ENCODE data around the gene PSEN2.
"Not testable (repeated sequence)": the region's sequence is repeated elsewhere in the genome, so short reads cannot be mapped to it uniquely, and the experiment has no call there.

PSEN2 gene

DNA sequence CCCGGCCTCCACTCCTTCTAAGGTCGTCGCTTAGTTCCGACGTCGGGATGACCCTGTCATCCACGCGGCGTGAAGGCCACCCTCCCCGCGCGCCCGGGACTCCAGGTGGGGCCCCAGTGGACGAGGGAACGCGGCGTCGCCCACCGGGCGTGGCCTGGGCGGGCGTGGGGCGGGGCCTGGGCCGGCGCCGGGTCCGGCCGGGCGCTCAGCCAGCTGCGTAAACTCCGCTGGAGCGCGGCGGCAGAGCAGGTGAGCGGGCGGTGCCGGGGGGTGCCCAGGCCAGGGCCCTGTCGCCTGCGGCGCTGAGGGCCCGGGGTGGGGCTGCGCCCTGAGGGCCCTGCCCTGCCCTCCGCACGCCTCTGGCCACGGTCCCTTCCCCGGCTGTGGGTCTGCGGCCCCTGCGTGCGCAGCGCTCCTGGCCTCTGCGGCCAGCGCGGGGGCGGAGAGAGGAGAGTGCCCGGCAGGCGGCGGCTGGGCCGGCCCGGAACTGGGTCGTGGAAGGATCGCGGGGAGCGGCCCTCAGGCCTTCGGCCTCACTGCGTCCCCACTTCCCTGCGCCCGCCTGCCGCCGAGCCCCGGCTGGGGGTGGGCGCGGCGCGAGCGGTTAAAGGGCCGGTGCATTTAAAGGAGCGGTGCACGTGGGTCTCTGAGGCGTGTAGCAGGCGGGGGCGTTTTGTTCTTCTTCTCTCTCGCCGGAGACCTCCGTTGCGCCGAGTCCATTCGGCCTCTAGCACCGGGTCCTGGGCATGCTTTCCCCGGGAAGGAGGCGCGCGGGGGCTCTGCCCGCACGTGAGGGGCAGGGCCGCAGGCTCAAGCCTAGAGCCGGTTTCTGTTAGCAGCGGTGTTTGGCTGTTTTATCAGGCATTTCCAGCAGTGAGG lies at the start of gene PSEN2:
Gene PSEN2 (plus strand): TSS at position 216 of the 879 bp plus-strand sequence. CDS start 11,292 bp downstream, outside the sequence.
- peak; percentile 66 for DNase-seq

DNA sequence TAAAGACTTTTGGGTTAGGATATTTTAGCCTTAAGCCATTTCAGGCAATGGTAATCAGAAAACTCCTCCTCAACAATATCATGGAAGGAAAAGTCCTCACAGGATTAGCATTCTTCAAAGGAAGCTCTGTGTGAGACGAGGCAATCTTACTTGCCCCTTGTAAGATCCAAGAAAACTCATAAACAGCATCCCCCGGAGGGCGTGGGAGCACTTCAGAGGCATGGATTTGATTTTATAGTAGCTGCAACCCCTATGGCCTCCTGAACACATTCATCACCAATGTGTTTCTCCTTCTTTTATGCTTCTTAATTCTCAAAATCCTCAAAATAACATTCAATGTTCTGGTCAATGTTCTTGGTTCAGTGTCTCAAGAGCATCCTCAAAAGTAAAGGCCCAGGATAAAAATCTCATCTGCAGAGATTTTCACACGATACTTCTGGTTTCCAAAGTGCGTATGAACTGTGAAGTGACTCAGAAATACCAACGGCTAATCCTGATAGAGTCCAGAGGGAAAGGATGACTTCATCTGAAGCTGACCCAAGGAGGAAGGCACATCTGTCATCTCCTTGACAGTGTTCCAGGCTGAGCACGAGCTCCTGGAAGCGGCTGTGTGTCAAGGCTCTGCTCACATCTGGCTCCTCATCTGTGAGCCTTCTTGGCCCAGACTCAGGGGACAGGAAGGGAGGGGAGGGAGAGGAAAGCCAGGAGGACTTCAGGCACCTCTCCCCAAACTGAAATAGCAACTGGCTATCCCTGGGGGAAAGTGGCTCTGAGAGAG lies 49.3 kb upstream of the PSEN2 start:
- DNase-seq = peak; percentile 89

DNA sequence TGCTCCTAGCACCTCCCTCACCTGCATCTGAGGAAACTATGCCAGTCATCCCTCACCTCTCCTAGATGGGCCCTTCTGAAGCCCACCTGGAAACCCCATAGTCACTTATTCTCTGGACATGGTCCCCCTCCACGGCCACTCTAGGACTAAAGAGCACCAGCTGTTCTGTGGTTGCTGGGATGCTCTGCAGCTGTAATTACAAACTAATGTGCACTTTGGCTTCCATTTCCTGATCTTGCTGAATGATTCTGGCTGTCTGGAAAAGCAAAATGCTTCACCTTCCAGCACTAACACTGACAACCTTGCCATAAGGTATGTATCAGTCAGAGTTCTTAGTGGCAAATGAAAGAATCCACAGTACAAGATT lies 48.7 kb upstream of the PSEN2 start:
- DNase-seq = no peak

DNA sequence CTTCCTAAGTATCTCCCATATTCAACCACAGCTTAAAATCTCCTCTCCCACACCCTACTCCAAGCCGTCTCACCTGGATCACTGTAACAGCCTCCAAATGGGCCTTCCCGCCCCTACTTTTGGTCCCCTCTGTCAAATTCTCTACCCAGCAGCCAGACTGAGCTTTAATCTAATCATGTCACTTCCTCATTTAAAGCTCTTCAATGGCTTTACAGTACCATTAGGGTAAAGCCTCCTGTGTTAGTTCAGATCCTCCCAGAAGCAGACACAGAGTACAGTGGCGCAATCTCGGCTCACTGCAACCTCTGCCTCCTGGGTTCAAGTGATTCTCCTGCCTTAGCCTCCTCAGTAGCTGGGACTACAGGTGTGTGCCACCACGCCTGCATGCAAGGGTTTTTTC lies 46.8 kb upstream of the PSEN2 start:
- no peak for DNase-seq

DNA sequence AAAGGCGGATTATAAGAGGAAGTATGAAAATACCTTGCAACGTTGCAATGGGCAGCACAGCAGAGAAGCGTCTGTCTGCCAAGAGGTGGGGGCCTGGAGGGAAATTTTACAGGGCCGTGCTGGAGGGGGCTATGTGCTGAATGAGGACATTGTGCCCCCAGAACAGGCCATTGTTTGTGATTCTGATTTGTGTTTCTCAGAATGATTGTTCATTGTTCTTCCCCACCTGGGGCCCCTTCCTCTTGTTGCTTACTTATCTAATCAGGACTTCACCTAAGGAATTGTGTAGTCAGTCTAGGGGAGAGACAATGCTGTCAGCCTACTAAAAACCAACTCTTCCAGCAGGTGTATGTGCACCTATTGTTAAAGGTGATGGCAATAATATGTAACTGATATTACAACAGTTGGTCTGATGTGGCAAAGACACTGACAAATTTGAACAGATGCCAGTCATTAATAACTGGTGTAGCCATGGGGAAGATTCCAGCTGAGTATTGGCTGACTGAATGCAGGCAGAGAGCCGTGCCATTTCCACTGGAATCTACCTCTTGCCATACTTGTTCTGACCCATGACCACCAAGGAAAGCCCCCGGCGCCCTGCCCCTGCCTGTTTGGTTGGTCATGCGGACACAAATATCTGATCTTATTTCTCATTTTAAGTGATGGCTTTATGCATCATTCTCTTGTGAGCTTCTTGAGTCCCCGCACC lies 45.2 kb upstream of the PSEN2 start:
- no peak for DNase-seq

DNA sequence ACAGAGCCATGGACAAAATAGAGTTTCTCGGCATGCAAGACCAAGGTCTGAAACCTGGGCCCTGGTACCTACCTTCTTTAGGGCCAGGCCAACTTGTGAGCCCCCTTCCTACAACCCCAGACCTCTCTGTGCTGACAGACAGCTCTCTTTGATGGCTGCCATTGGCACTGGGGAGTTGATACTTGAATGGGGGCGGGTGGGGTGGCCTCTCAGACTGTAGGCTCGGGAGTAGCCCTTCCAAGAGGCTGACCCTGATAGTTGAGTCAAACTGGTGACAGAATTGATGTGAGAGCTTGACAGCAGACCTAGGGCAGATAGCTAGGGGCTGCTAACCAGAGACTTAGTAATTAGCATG lies 44.7 kb upstream of the PSEN2 start:
- DNase-seq = no peak

DNA sequence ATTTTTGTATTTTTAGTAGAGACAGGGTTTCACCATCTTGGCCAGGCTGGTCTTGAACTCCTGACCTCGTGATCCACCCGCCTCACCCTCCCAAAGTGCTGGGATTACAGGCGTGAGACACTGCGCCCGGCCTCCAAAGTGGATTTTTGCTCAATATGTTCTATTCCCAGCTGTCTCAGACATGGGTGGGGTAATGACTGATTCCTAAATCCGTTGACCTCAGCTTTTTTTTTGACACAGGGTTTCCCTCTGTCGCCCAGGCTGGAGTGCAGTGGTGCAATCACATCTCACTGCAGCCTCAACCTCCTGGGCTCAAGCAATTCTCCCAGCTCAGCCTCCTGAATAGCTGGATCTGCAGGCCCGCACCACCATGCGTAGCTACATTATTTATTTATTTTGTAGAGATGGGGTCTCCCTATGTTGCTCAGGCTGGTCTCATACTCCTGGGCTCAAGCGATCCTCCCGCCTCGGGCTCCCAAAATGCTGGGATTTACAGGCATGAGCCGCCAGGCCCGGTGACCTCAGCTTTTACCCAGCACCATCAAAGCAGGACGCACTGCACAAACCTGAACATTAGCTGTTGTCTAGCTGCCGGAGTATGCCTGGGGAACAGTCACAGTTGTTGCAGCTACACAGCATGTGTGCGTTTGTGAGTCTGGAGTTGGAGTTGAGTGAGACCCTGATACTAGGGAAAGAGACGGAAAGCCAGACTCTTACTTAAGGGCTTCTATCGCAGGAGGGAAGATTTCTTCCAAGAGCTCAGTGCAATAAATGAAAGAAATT lies 43.7 kb upstream of the PSEN2 start:
- DNase-seq = no peak

DNA sequence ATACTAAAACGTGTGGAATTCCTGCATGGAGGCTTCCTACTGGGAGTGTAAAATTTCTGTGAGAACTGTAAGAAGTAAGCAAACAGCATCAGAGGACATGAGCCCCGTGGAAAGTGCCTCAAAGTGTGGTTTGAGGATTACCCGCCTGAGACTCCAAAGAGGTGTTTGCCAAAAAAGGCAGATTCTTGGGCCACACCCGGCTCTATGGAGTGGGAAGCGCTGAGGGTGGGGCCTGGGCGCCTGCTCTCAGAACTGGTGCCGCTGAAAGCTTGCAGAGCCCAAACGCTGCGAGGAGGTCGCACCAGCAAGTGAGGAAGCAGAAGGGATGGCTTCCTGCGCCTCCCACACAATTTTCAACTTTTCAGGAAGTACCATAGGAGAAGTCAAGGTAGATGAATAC lies 43.0 kb upstream of the PSEN2 start:
- peak; percentile 79 for DNase-seq

DNA sequence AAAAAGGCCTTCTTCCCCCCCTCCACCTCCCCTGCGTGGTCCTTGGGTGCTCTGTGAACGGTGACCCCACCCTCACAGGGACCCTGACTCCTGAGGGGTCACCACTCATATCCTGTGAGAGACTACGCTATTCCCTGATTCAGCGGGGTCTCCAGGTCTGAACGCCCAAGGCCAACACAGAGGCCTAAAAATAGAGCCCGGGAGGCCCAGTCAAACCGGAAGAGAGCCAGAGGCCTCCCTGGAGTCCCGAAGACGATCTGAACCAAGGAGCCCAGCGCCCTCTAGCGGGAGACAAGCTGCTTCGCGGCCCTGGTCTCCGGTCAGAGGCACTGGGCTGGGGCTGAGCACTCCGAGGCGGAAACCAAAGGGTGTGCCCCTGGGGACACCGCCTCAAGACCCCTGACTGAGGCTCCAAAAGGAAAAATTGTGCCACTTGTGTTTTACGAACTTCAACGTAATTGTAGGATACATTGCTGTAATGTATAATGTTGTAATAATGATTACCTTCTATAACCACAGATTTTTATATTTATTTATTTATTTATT lies 42.4 kb upstream of the PSEN2 start:
- DNase-seq = peak; percentile 94

DNA sequence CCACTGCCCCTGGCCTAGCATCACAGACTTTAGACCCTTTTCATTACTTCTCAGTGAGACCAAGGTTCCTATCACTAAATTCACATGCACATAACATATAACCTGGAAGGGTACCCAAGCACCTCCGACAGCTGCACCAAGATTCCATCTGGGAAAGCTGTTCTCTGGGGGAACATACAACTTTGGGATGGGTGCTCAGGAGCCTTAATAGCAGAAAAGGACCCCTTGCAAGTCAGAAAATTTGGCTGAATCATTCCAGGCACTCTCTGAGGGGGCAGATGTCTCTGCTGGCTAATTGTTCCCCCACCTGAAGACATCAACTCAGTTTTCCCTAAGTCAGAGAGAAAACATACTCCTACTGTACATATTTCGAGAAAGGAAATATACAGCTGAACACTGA lies 41.3 kb upstream of the PSEN2 start:
- no peak for DNase-seq

DNA sequence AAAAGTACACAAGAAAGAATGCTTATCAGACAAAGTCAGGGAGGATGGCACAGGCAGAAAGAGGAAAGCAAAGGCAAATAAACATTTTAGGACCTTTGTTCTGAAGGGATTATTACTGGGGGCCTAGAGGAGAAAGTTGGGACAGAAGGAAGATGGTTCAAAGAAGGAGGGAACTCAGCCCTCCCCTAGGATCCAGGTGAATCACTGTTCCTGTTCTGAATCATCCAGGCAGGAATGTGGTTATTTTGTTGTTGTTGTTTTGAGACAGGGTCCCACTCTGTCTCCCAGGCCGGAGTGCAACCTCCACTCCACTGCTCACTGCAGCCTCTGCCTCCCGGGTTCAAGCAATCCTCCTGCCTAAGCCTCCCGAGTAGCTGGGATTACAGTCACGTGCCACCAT lies 38.5 kb upstream of the PSEN2 start:
- DNase-seq = no peak

DNA sequence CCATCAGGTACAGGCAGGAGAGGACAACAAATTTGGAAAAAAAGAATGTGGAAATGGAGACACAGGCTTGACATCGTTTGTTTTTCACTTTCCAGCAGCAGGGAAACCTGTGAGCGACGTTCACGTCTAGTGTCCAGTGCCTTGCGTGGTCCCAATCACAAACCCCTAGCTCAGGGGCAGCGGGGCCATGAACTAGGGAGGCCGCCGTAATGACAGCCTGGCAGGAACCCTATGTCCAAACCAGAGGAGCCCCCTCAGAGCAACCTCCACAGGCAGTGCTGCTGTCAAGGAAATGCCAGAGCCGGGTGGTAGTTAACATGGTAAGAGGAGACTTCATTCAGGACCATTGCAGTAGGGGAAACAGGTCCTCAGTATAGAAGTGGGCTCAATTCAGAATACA lies 37.8 kb upstream of the PSEN2 start:
- no peak for DNase-seq

DNA sequence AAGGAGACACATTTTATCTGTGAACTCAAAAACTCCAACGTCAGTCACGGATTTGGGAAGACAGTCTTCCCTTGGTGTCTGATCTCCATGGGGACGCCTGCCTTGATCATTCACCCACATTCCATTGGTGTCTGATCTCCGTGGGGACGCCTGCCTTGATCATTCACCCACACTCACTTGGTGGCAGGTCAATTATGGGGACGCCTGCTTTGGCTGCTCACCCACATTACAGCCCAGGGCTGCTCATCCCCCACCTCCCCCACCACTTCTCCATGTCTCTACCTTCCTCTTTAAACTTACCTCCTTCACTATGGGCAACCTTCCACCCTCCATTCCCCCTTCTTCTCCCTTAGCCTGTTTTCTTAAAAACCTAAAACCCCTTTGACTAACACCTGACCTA lies 36.2 kb upstream of the PSEN2 start:
- not testable (repeated sequence) for DNase-seq

DNA sequence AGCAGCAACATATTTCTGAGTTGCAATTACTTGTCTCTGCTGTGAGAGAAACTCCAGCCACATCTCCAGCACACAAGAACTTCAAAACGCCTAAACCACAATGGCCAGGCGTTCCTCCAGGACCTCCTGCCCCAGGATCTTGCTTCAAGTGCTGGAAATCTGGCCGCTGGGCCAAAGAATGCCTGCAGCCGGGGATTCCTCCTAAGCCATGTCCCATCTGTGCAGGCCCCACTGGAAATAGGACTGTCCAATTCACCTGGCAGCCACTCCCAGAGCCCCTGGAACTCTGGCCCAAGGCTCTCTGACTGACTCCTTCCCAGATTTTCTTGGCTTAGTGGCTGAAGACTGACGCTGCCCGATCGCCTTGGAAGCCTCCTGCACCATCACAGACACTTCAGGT lies 35.0 kb upstream of the PSEN2 start:
- not testable (repeated sequence) for DNase-seq

DNA sequence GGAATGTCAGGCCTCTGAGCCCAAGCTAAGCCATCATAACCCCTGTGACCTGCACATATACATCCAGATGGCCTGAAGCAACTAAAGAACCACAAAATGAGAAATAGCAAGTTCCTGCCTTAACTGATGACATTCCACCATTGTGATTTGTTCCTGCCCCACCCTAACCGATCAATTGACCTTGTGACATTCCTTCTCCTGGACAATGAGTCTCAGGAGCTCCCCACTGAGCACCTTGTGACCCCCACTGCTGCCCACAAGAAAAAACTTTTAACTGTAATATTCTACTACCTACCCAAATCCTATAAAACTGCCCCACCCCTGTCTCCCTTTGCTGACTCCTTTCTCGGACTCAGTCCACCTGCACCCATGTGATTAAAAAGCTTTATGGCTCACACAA lies 32.5 kb upstream of the PSEN2 start:
- DNase-seq = not testable (repeated sequence)

DNA sequence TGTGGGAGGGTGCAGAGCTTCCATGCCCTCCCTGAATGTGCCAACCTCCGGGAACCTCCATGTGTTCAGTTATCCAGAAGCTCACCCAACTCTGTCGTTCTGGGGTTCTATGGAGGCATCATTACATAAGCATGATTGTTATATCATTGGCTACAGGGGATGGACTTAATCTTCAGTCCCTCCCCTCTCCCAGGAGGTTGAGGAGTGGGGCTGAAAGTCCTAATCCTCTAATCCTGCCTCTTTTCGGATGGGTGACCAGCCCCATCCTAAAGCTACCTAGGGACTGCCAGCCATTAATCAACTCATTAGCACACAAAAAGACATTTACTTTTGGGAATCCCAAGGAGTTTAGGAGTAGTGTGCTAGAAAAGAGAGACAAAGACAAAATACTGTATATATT lies 32.0 kb upstream of the PSEN2 start:
- DNase-seq = no peak

DNA sequence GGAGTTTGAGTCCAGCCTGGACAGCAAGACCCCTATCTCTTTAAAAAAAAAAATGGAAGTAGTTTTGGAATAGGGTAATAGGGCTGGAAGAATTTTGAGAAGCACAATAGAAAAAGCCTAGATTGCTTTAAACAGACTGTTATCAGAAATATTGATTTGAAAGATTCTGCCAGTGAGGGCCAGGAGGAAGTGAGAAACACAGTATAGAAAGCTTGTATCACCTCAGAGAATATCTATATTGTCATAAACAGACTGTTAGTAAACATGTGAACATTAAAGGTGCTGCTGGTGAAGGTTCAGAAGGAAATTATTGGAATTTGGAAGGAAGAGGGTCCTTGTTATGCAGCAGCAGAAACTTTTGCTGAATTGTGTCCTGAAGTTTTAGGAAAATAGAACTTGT lies 24.8 kb upstream of the PSEN2 start:
- DNase-seq = no peak

DNA sequence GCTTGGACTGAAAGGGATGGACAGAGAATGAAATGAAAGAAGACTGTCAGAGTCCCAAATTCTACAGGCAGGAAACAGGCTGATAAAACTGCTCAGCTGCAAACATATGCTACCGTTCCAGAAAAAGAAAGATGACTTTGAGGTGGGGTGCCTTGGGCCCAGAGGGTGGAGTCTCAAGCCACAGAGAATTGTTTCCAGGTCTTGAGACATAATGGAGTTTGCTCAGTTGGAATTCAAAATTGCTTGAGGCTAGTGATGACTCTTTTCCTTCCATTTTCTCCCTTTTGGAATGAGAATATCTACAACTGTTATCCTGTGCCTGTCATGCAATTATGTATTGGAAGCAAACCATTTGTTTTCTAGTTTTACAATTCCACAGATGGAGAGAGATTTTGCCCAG lies 23.6 kb upstream of the PSEN2 start:
- no peak for DNase-seq

DNA sequence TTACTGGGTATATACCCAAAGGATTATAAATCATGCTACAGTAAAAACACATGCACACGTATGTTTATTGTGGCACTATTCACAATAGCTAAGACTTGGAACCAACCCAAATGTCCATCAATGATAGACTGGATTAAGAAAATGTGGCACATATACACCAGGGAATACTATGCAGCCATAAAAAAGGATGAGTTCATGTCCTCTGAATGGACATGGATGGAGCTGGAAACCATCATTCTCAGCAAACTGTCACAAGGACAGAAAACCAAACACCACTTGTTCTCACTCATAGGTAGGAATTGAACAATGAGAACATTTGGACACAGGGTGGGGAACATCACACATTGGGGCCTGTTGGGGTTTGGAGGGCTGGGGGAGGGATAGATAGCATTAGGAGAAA lies 15.9 kb upstream of the PSEN2 start:
- DNase-seq = not testable (repeated sequence)

DNA sequence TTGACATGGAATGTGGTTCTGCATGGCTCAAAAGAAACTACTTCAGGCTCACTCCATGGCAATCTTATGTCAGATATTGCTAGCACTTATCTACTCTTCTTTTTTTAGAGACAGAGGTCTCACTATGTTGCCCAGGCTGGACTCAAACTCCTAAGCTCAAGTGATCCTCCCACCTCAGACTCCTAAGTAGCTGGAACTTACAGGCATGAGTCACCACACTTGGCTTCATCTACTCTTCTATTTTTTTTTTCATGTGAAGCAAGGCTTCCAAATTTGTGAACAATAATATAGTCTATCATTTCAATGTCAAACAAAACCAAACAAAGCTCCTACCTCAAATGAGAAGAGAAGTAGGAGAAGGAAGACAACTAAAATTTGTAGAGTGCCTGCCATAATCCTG lies 7.5 kb upstream of the PSEN2 start:
- no peak for DNase-seq

DNA sequence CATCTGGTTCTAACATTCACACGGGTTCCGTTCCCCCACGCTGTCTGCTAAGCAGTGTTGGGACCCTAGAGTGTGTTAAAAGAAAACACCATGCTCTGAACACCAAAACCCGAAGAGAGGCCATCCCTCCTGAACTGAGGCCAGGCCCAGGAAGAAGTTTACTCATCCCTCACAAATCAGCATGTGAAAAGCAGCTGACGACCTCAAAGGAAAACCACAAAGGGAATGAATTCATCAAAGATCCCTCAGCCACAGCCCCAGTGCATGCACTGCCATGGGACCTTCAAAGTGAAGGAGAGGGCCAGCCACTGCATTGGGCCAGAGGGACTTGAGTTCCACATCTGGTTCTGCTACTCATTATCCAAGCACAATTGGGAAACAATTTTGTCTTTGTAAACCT lies 7.0 kb upstream of the PSEN2 start:
- DNase-seq = no peak

DNA sequence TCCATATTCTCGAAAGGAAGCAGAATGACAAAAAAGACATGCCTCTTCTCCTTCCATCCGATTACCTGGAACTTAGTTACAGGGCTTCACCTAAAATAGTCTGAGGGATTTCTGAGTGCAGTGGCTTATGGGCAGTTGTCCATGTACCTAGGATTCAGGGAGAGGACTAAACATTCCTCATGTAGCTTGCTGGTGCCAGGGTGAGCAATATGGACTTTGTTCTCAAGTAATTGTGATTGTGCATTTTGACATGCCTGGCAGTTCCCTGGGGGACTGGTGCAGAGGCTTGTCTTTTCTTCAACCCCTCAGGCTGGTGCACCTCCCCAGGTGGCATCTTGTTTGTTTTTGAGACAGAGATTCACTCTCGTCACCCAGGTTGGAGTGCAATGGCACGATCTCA lies 6.1 kb upstream of the PSEN2 start:
- DNase-seq = no peak

DNA sequence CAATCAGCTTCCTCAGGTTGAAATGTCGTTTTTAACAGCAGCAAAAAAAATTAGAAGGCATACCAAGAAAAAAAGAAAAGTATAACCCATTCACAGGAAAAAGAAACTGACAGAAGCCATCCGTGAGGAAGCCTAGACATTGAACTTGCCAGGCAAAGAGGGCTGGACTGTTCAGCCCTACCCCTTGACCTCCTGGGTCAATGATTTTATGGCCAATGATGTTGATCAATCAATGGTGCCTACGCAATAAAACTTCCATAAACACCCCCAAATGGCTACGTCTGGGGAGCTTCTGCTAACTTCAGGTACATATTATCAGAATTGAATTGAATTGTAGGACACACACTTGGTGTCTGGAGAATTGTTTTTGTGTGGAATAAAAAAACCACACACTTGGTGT lies 4.8 kb upstream of the PSEN2 start:
- no peak for DNase-seq

All from left hindlimb (tissue), 1 donor.